Measurements from ENCODE around the gene JAK2. TPM values are rescaled to one million over a fixed set of nuclear protein-coding genes. Genes with fewer than 3 reads are reported as not detected.

The JAK2 gene
- total RNA-seq, 3 donors from 2014 or later (not counting 1 experiment from before 2014, with no cell fraction given) = 20.8 to 43.9 (median 30.0) TPM

DNA sequence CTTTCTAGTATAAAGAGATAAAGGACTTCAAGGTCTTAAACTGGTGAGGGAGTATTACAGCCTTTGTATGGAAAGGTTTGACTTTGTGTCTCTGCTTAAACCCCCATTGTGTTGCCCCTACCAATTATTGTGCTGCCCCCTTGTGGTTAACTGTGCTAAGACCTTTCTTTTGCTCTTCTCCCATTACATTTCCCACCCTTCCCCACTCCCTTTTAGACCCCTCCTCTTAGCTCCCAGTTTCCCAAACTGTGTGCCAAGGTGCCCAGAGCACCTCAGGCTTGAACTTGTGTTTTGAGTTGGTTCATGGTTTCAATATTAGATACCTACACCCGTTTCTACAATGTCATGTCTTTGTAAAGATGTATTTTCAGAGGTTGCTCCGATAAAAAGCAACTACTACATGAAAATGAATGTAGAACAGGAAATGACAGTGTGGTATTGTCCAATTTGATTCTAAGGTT lies 2.9 kb downstream of the JAK2 start:
- Mint-ChIP-seq H3K27me3 (ENCODE audit: low read depth in 2 of 2) (no peaks in the 10 kb centered on the region), H3K27ac (no peak overlapping the region), H3K36me3 (peaks cover 3% of the 10 kb centered on the region), H3K4me1 (peaks cover 39 to 44% of the 10 kb centered on the region in 2 donors), H3K4me3 (no peak overlapping the region), H3K9me3 (no peaks in the 10 kb centered on the region)
- TF ChIP-seq, protein P1, sequence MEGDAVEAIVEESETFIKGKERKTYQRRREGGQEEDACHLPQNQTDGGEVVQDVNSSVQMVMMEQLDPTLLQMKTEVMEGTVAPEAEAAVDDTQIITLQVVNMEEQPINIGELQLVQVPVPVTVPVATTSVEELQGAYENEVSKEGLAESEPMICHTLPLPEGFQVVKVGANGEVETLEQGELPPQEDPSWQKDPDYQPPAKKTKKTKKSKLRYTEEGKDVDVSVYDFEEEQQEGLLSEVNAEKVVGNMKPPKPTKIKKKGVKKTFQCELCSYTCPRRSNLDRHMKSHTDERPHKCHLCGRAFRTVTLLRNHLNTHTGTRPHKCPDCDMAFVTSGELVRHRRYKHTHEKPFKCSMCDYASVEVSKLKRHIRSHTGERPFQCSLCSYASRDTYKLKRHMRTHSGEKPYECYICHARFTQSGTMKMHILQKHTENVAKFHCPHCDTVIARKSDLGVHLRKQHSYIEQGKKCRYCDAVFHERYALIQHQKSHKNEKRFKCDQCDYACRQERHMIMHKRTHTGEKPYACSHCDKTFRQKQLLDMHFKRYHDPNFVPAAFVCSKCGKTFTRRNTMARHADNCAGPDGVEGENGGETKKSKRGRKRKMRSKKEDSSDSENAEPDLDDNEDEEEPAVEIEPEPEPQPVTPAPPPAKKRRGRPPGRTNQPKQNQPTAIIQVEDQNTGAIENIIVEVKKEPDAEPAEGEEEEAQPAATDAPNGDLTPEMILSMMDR (IDR thresholded peaks at IDR 0.05) = peak; percentile 73
- Histone ChIP-seq H3K27me3 (ENCODE audit: control insufficient read depth, insufficient read depth, low read length) (no peaks in the 10 kb centered on the region), H3K4me3 (ENCODE audit: low read length) (no peak overlapping the region), H3K36me3 (ENCODE audit: control insufficient read depth, insufficient read depth, low read length) (peaks cover 9% of the 10 kb centered on the region), H3K4me1 (ENCODE audit: control insufficient read depth, insufficient read depth, low read length) (peaks cover 28% of the 10 kb centered on the region), H3K27ac (ENCODE audit: low read length) (peak overlapping the region; percentile 24), H3K9me3 (ENCODE audit: control insufficient read depth, insufficient read depth, low read length) (no peaks in the 10 kb centered on the region)
- DNase-seq (peak; percentile 17 to 84), ATAC-seq (no peak)
- WGBS (ENCODE audit: insufficient coverage) = no CpG with 5 or more reads among the region's 2 CpGs
- intact Hi-C loops (cut with micrococcal nuclease) = loop anchor here (1.0 to 10.0 kb wide), 4 partner anchors 226 to 637 kb away; partner anchors contain the start of genes PLGRKT, PLPP6, RIC1 and SPATA6L

DNA sequence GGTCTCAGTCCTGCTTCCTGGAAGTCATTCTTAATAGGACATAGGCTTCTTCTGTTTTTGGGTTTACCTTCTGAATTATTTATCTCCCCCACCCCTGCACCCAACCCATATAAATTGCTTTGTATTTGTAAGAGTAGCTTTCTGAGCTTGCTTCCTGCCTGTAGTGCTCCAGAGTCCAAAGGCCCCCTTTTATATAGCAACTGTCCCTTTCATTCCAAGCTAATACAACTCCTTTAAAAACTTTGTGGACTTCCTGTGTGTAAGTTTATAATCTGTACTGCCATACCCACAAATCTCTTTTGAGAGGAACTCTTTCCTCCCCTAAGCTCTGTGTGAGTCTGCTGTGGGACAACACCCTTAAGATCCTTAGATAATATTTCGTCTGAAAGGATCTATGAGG lies 7.8 kb downstream of the JAK2 start:
- H3K27me3 Mint-ChIP-seq (ENCODE audit: low read depth in 2 of 2) = no peaks in the 10 kb centered on the region
- H3K4me1 Mint-ChIP-seq = peaks cover 27 to 31% of the 10 kb centered on the region in 2 donors
- DNase-seq (no peak), ATAC-seq (no peak)
- intact Hi-C loops (cut with micrococcal nuclease) = no loop called here
- H3K9me3 Mint-ChIP-seq = no peaks in the 10 kb centered on the region
- TF ChIP-seq, protein P1 (IDR thresholded peaks at IDR 0.05) = no peak
- H3K4me3 Mint-ChIP-seq = no peak overlapping the region
- peaks cover 7% of the 10 kb centered on the region for H3K36me3 Mint-ChIP-seq
- peak overlapping the region; percentile 37 to 43 for H3K27ac Mint-ChIP-seq
- Histone ChIP-seq H3K4me3 (ENCODE audit: low read length) (no peak overlapping the region), H3K9me3 (ENCODE audit: control insufficient read depth, insufficient read depth, low read length) (no peaks in the 10 kb centered on the region), H3K27me3 (ENCODE audit: control insufficient read depth, insufficient read depth, low read length) (no peaks in the 10 kb centered on the region), H3K27ac (ENCODE audit: low read length) (no peak overlapping the region), H3K4me1 (ENCODE audit: control insufficient read depth, insufficient read depth, low read length) (peaks cover 4% of the 10 kb centered on the region), H3K36me3 (ENCODE audit: control insufficient read depth, insufficient read depth, low read length) (peaks cover 14% of the 10 kb centered on the region)
- no CpG with 5 or more reads among the region's 1 CpG for WGBS (ENCODE audit: insufficient coverage)

DNA sequence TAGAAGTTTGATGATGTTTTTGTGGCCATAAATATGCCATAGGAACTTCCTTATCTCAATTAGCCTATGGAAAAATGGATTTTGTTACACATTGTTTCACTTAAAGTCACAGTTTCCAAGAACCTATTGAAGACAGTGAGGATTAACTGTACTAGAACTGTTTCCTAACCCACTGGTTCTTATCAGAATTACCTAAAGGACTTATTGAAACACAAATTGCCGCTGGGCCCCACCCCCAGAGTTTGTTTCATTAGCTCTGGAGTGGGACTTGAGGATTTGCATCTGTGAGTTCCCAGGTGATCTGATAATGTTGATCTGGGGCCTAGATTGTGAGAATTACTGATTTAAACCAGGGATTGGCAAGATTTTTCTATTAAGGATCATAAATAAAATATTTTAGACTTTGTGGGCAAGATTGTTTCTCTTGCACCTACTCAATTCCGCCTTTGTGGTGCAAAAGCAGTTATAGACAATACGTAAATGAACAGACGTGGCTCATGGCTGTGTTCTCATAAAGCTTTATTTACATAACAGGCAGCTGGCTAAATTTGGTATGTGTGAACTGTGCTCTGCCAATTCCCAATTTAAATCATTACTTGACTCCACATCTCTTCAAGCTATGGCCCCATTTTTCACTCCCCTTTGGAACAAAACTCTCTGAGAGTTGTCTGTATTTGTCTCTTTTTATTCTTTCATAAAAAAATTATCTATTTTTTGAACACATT lies 9.3 kb downstream of the JAK2 start:
- H3K9me3 Mint-ChIP-seq = no peaks in the 10 kb centered on the region
- H3K4me1 Mint-ChIP-seq = peaks cover 37 to 39% of the 10 kb centered on the region in 2 donors
- H3K27ac Mint-ChIP-seq = peak overlapping the region in 1 of 2 donors; percentile 10
- 79% methylated on average over 4 of the region's 4 CpGs for WGBS (ENCODE audit: insufficient coverage)
- intact Hi-C loops (cut with micrococcal nuclease) = no loop called here
- H3K4me3 ChIP-seq (ENCODE audit: low read length) = no peak overlapping the region
- no peaks in the 10 kb centered on the region for H3K9me3 ChIP-seq (ENCODE audit: control insufficient read depth, insufficient read depth, low read length)
- no peaks in the 10 kb centered on the region for H3K4me1 ChIP-seq (ENCODE audit: control insufficient read depth, insufficient read depth, low read length)
- DNase-seq = no peak
- peaks cover 7% of the 10 kb centered on the region for H3K36me3 Mint-ChIP-seq
- H3K36me3 ChIP-seq (ENCODE audit: control insufficient read depth, insufficient read depth, low read length) = peaks cover 14% of the 10 kb centered on the region
- no peaks in the 10 kb centered on the region for H3K27me3 ChIP-seq (ENCODE audit: control insufficient read depth, insufficient read depth, low read length)
- no peaks in the 10 kb centered on the region for H3K27me3 Mint-ChIP-seq (ENCODE audit: low read depth in 2 of 2)
- no peak for ATAC-seq
- H3K27ac ChIP-seq (ENCODE audit: low read length) = no peak overlapping the region
- no peak overlapping the region for H3K4me3 Mint-ChIP-seq
- TF ChIP-seq, protein P1 (IDR thresholded peaks at IDR 0.05) = no peak

Measured in natural killer cell (primary cell).